GM21367 (cell line): ENCODE results near the gene AFMID.
"Not testable (repeated sequence)": the region's sequence is repeated elsewhere in the genome, so short reads cannot be mapped to it uniquely, and the experiment has no call there.

Source experiments
- ATAC-seq: cut with Tn5 transposase; IDR thresholded peaks from one replicate; pipeline ENCODE4 v1.9.1; 2021; ENCODE audit not compliant: unreplicated experiment

The AFMID gene

GRCh38 chr17:78219396-78220150, 32.4 kb downstream of the AFMID start:
- ATAC-seq: no peak

GRCh38 chr17:78223061-78223460, 35.9 kb downstream of the AFMID start:
- ATAC-seq: no peak

GRCh38 chr17:78223765-78224164, 36.6 kb downstream of the AFMID start:
- no peak for ATAC-seq

GRCh38 chr17:78224231-78225087, 37.3 kb downstream of the AFMID start:
- no peak for ATAC-seq

GRCh38 chr17:78225088-78225865, 38.1 kb downstream of the AFMID start:
- ATAC-seq: no peak

- no peak for ATAC-seq
These were observed 39.0 kb downstream of the AFMID start for GRCh38 chr17:78226055-78226758.

GRCh38 chr17:78226759-78227454, 39.7 kb downstream of the AFMID start:
- no peak for ATAC-seq

GRCh38 chr17:78227455-78227916, 40.3 kb downstream of the AFMID start:
- ATAC-seq: no peak

GRCh38 chr17:78228176-78228575, 41.0 kb downstream of the AFMID start:
- ATAC-seq: no peak

- no peak for ATAC-seq
These were observed 43.2 kb downstream of the AFMID start for GRCh38 chr17:78230252-78230962.

GRCh38 chr17:78230996-78231935, 44.1 kb downstream of the AFMID start, which contains the start of gene TMEM235:
TMEM235 (plus strand) TSS chr17:78231631; CDS start chr17:78232024, 393 bp downstream.
- ATAC-seq: no peak

- no peak for ATAC-seq
These were observed 45.1 kb downstream of the AFMID start for GRCh38 chr17:78231991-78232858.

GRCh38 chr17:78232859-78233173, 45.7 kb downstream of the AFMID start:
- ATAC-seq: no peak

- no peak for ATAC-seq
These were observed 46.5 kb downstream of the AFMID start for GRCh38 chr17:78233678-78234077.

GRCh38 chr17:78234261-78234865, 47.2 kb downstream of the AFMID start:
- no peak for ATAC-seq

- not testable (repeated sequence) for ATAC-seq
These were observed 47.9 kb downstream of the AFMID start for GRCh38 chr17:78235022-78235421.

- no peak for ATAC-seq
These were observed 48.7 kb downstream of the AFMID start for GRCh38 chr17:78235885-78236284.
